Amniotic epithelial cell (primary cell): ENCODE measurements around the gene PKD1L1.
A peak's percentile ranks its signal among the peaks of the same experiment; 100 is the strongest.
"Not testable (repeated sequence)": the region's sequence is repeated elsewhere in the genome, so short reads cannot be mapped to it uniquely, and the experiment has no call there.

ENCODE experiments used
- DNase-seq: peaks from one replicate; pipeline ENCODE4 v3.0.0-alpha.2; 2010; ENCODE audit warnings: low read depth

The PKD1L1 gene

DNA sequence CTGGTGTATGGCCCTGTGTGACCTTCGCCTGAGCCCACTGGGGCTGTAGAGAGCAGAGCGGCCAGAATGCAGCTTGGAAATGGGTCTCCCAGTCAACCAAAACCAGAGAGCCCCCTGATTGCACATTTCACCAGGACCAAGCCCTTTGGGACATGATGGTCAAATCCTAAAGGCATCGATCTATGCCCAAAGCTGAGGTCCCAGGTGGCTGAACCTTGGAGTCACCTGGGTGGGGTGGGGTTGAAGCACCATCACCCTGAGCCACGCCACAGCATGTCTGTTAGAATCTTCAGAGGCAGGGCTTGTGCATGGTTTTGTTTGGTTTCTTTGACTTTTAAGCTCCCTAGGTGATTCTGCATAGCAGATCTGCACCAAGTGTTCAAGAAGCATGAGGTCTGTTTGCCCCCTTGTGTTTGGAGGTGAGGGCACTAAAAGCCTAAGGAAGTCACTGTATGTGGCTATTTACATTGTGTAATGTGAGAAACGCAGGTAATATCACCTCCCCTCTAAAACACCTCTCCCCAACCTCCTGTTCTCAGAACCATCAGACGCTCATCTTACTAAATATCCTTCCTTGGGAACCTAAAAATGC is 9.6 kb downstream of the PKD1L1 start:
- no peak for DNase-seq

DNA sequence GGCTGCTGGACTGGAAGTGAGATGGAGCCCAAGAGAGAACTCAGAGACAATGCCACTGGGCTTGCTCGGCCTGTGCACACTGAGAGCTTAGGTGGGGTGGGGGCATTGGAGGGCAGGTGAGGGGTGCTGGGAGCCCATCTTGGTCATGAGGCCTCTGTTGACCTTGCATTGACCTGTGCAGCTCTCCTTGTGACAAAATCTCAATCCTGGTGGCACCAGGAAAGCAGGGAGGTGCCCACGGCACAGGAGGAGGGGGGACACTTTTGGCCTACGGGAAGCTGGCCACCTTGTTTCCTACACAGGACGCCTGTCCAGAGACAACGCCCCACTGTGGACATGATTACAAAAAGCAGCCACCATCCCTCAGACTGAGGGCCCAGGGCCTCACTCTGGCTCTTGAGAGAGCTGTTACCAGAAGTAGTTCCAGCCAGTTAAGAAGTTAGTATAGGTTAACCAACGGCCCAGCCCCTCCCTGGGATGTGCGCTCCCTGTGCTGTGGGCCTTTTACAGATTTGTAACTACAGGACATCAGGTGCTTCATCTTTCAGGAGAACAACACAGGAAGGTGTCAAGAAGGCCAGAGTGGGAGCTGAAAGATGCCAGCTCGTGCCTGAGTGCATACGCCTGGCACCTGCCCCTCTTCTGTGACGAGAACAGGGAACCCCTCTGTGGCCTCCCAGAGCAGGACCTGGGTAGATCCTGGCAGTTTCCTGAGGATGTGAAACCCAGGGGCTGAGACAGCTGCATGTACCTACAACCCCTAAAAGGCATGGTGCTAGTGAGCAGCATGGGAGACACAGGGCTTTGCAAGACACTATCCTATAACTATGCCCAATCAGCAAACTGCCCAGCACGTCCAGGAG is 10.3 kb downstream of the PKD1L1 start:
- DNase-seq: no peak

DNA sequence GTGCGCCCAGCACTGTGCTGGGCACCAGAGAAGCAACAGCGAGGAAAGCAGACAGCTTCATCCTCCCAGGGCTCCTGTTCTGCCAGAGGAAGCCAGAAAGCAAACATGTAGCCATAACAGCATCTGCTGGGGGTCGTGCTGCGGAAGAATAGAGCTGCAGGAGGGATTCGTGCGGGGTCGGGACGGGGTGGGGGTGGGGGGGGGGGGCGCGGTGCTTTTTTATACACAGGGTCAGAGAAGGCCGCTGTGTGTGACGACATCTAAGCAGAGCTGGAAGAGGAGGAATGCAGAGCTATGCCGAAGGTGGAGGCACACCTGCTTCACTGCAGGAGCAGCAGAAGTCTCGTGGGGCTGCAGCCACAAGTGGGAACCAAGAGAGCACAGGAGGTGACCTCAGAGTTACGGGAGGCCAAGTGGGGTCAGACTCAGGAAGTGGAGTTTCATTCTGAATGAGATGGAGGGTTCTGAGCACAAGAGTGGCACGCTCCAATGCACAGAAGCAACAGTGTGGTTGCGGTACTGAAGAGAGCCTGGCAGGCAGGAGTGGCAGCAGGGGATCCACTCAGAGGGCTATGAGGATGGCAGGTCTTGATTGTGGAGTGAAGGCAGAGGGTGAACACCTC is 11.1 kb downstream of the PKD1L1 start:
- DNase-seq: no peak

DNA sequence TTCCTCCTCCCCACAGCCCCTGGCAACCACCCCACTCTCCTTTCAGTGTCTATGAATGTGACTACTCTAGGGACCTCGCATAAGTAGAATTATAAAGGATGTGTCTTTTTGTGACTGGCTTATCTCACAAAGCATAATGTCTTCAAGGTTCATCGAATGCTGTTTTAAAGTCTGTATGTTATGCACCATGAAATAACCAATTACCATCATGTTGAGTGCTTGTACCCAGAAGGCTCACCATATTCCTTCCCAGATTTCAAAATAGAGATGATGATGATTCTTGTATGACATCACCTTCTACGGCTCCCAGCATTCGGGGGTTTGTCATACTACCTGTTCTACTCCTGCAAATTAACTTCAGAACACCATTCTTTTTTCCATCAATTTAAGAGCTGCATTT is 11.9 kb downstream of the PKD1L1 start:
- DNase-seq: no peak

DNA sequence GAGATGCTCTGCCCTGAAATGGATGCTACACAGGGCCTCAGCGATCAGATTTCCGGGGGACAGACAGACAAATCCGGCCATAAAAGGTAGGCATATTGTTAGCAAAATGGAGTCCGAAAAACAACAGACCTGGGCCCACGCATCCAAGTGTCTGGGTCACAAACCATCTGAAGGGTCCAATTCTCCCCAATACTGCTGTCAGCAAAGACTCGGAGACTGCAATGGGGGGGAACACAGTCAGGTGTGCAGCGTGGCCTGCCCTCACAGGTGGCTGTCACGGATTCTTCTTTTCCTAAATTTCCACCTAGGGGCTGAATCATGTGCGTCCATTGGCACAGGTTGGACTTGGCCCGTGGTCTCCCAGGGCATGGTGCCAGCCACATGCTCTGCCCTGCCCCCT is 12.9 kb downstream of the PKD1L1 start:
- DNase-seq: no peak

DNA sequence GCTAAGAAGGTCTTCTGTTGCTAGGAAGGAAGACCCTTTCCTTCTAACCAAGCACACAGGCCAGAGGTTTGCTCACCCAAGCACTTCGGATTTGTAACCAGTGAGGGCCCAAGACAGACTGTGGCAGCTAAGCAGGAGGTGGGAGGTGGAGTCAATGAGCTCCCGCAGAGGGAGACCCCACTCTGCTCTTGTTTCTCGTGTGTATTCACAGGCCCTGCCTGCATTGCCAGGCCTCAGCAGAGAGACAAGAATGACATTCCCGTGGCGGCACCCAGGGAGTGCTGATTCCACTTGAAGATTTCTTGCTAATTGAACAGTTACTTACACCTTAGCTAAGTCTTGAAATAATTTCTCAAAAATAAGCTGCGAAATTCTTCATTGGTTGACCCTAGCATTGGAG is 13.4 kb downstream of the PKD1L1 start:
- no peak for DNase-seq

DNA sequence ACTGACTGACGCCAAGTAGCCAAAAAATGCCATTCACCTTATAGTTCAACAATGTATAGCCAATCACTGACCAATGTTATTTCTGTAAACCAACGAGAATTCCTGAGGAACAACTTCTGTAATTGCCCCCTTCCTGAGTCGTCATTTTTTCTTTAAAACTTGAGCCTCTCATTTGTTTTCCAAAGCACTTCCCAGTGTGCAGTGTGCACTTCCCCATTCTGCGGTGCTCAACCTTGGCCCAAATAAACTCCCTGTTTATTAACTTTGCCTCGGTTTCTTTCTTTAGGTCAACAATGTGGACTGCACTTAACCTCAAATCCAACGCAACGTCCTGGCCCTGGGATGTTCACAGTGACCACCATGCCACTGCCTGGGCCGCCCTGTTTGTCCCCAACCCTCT is 15.1 kb downstream of the PKD1L1 start:
- no peak for DNase-seq

DNA sequence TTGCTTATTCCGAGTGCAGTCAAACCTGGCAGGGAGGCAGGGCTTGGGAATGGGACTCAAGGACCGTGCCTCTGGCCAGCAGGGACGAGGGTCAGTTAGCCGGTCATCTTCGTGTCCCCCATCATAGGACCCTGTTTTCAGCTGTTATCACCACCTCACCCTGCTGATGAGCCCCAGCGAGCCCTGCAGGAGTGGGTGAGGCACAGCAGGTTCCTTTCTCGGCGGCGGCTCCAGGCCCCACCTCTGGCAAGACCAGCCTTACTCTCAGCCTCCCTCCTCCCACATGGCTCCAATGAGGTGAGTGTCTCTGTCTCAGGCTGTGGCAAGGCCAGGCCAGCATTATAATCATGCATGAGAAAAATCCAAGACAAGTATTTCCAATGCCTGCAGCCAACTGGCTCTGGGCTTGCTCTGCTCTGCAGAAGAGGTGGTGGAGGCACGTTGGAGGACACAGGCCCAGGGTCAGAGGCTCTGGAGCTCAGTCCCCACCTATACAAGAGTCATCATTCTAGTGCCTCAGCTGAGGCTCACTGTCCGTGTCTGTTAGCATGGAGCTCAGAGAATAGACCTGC is 15.7 kb downstream of the PKD1L1 start:
- DNase-seq: no peak

DNA sequence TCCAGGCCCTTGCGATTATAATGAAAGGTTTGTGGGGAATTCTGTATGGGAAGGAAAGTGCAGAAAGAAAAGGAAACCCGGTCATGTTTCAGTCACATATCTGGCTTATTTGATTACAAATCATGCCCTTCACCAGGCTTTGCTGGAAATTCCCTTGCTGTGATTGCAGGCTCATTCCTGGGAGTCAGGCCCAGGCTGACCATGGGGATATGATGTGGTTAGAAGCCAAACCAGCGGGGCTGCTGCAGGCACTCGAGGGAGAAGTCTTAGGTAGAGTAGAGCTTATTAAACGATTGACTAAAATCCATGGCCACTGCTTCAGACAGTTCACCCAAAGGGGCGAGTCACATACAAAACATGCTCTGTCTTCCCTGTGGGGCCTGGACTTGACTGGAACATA is 16.2 kb downstream of the PKD1L1 start:
- DNase-seq: peak; percentile 37

DNA sequence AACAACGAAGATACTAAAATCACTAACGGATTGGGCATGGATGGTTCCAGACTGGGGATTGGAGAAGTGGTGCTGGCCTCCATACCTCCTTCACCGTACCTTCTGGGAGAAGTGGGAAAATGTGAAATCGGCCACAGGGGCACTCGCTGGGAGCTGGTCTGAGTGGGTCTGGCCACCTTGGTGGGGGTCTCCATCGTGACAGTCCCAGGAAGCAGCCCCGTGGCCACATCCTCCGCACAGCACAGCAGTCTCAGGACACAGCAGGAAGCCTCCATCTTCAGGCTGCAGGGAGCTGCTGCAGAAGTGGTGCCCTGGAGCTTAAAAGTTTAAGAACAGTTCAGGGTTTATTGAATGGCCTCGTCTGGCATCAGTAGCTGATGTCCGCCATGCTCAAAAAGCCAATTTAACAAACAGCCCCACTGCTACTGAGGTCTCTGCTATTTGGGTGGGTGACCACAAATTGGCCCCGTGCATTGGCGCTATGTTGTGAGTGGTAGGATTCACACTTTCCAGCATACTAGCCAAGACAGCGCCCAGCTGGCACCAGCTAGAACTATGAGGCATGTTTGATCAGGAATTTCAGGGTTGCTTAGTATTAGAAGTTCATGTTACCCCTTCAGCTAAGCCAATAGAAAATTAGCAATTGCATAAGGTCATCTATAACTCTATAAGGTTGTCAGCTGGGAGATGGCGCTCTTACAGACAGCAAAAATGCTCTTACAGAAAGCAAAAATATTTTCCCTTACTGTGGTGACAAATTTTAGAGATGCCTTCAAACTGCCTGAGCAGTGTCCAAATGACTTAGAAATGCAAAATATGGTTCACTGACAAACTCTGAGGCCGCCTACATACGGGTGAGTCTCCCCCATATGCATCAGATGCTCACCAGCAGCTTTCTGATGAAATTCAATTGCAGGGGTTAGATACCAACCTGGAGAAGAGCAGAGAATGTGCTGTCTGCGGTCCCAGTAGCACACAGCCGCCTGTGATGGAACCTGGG is 17.0 kb downstream of the PKD1L1 start:
- no peak for DNase-seq

DNA sequence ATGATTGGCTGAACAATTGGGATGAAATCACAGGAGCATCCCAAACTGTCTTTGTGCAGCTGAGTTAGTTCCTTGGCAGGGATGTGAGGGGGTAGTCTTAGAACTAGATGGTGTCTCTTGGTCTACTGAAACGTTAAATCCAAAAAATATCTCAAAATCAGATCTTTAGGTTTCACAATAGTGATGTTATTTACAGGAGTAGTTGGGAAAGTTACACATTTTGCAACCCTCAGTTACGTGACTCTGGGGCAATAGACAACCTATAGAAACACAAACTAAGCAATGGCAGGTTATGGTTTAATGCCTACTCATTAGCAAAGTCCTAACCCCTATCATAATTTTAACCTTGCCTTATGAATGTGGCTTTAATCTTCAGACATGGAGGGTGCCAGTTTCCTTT is 24.0 kb downstream of the PKD1L1 start:
- DNase-seq: no peak

DNA sequence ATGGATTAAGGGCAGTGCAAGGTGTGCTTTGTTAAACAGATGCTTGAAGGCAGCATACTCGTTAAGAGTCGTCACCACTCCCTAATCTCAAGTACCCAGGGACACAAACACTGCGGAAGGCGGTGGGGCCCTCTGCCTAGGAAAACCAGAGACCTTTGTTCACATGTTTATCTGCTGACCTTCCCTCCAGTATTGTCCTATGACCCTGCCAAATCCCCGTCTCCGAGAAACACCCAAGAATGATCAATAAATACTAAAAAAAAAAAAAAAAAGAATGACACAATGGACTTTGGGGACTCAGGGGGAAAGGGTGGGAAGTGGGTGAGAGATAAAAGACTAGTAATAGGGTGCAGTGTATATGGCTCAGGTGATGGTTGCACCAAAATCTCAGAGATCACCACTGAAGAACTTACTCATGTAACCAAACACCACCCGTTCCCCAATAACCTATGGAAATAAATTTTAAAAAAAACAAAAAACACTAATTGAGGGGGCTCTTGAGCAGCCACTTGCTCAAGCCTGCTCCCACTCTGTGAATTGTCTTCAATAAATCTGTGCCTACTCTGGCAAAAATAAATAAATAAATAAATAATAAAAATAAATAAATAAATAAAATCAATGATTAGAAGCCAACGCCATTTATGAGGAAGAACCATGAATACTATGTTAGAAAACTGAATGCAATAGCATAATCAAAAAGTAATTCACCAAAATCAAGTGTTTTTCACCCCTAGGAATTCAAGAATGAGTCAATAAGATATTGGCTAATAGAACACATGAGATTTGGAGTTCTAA is 25.0 kb downstream of the PKD1L1 start:
- not testable (repeated sequence) for DNase-seq

DNA sequence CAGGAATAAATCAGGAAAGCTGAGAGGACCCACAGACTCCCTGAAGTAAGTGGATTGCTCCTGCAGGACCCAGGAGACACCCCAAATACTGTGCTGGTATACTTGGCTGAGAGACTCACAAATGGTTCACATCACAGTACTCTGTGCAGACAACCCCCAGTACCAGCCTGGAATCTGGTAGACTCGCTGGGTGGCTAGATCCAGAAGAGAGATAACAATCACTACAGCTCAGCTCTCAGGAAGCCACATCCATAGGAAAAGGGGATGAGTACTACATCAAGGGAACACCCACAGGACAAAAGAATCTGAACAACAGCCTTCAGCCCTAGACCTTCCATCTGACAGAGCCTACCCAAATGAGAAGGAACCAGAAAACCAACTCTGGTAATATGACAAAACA is 31.8 kb downstream of the PKD1L1 start:
- peak; percentile 13 for DNase-seq

DNA sequence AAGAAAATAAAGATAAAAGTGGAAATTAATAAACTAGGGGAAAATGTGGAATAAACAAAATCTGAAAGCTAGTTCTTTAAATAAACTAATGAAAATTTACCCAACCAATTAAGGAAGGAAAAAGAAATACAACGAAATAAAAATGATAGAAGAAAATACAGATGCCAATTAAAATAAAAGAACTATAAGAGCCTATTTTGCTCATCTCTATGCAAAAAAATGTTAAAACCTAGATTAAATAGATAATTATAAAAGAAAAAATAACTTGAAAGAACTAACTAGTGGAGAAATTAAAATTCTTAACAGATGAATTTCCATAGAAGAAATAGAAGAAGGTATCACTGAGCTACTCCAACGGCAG is 32.7 kb downstream of the PKD1L1 start:
- DNase-seq: no peak

DNA sequence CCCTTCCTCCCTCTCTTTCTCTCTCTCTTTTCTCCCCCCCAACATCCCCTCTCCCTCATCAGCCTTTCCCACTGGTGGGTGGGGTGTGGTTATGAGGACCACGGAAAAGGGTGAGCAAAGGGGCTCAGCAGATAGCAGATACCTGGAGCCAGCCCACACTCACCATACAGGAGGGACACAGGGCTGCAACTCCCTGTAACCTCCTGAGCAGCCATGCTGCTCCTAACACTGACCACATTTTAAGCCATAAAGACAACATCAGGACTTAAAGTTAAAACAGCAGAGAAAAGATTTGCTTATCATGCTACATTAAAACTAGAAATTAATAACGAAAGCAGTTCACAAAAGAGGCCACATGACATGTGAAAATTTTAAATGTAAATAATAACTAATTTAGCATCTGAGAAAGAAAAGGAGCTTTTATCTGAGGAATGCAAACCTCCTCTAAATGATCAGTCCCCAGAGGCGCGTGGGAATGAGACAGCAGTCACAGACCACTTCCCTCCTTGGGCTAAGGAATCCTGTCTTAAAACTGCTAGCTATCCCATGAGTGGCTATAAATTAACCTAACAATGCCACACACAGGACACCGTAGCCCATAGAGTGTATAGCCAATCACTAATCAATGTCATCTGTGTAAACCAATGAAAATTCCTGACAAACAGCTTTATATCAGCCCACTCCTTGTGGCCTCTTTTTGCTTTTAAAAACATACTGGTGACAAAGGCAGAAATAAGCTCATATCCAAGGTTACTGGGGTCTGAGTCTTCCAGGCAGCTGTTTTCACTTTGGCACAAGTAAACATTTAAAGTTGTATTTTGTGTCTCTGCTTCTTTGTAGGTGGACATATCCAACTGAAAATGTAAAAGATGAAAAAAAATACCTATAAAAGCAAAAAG is 33.3 kb downstream of the PKD1L1 start:
- no peak for DNase-seq

DNA sequence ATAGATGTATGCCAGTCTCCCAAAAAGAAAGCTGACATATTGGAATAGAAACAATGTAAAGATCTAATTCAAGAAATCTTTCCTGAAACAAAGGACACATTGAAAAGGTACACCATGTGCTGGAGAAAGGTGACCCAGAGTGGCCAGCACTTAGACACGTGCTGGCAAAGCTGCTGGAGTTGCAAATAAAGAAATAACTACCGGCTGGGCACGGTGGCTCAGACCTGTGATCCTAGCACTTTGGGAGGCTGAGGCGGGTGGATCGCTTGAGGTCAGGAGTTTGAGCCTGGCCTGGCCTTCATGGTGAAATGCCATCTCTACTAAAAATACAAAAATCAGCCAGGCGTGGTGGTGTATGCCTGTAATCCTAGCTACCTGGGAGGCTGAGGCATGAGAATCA is 35.9 kb downstream of the PKD1L1 start:
- no peak for DNase-seq

DNA sequence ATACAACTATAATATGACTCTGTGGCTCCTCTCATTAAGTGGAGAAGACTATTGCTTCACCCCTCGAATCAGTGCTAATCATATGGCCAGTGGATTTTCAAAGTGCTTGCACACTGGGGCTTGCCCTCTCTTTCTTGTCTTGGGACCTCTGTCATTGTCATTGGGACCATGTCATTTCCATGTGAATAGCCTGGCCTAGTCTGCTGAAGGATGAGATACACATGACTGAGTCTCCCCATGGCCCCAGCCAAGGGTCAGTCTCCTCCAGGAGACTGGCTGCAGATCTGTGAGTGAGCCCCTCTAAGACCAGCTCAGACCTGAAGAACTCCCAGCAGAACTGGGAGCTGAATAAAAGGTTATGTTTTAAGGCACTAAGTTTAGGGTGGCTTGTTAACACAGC is 39.5 kb downstream of the PKD1L1 start:
- DNase-seq: no peak

DNA sequence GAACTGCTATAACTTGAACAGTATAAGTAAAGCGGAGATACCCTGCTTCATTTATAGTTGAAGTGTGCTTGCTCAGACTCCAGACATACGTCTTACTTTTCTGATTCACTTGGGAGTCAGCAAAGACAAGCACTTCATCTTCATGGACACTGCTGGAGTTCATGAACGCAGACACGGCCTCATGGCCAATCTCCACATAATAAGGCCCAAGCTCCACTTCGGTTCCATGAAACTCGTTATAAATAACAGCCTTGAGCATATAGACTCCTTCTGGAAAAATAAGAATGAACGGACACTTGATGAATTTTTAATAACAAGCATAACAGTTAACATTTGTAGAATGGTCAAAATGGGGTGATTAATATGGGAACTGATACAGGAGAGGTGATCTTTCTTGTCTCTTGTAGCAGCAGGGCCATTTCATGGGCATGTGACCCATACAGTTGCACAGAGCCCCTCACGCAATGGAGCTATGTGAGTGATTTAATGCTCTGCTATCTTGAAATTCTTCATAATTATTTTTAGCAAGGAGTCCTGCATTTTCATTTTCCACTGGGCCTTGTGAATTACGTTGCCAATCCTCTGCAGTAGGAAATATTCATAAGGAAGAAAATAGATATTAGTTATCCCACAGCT is 40.2 kb downstream of the PKD1L1 start:
- DNase-seq: no peak

DNA sequence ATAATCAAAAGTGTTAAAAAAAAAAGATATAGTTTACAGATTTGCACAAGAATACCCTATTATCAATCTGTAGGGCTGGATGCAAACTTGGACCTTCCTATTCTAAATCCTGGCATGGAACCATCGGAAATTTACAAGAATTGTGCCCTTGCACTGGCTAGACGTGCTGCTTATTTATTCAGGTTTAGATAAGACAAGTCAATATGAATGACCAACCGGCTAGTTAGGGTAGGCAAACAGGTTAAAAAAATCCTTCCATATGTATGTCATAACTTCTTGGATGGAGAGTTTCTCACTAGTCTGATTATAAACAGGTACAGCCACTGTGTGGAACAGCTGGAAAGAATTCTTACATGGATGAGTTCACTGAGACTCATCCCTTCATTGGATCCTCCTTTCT is 41.4 kb downstream of the PKD1L1 start:
- DNase-seq: no peak
